Measurements from ENCODE around the gene CALML4. TPM values are rescaled to one million over a fixed set of nuclear protein-coding genes. Genes with fewer than 3 reads are reported as not detected.

Gene CALML4
- total and polyA plus RNA-seq, 2 experiments from 2014 or later: 49.6 to 79.8 TPM

DNA sequence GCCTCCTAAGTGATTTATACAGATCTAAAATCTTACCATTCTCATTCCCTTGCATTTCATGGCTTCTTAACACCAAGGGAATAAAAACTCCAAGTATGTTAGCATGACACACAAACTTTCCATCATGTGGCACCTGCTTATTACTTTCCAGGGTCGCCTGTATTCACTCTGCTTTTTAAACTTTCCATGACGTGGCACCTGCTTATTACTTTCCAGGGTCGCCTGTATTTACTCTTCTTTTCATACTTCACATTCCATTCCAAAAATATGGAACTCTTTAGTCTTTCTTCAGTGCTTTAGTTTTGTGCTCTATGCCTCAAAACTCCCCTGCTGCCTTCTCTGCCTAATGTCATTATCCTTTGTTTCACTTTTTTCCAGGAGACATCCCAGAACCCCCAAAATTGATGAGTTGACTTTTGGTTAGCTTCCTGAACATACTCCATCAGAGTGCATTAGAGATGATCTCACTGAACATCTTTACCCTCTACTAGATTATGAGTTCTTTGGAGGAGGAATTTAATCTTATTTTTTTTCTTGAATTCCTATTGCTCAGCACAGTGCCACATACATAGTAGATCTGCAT is 47.0 kb downstream of the CALML4 start:
- Histone ChIP-seq H3K27me3 (no peaks in the 10 kb centered on the region), H3K4me3 (no peak overlapping the region), H3K9me3 (ENCODE audit: low read depth) (no peaks in the 10 kb centered on the region), H3K4me1 (ENCODE audit: insufficient read depth) (peaks cover 9% of the 10 kb centered on the region), H4K20me1 (ENCODE audit: insufficient read depth, poor library complexity, severe bottlenecking) (no peaks in the 10 kb centered on the region), H3K27ac (peak overlapping the region; percentile 77), H3K4me2 (no peak overlapping the region), H3K36me3 (replicated peaks; ENCODE audit: insufficient read depth, low read depth) (peaks cover 4% of the 10 kb centered on the region), H3K9me2 (replicated peaks; ENCODE audit: insufficient read depth) (no peaks in the 10 kb centered on the region), H2AFZ (no peak overlapping the region), H3K79me2 (peaks cover 25% of the 10 kb centered on the region)
- DNase-seq (ENCODE audit: low spot score): peak; percentile 24
- 53% methylated on average over 3 of the region's 3 CpGs for WGBS (ENCODE audit: low lambda C conversion rate, missing lambda C conversion rate)
- TF ChIP-seq EZH2 (IDR thresholded peaks at IDR 0.05; ENCODE audit: borderline replicate concordance): no peak
- TF ChIP-seq, protein P1, sequence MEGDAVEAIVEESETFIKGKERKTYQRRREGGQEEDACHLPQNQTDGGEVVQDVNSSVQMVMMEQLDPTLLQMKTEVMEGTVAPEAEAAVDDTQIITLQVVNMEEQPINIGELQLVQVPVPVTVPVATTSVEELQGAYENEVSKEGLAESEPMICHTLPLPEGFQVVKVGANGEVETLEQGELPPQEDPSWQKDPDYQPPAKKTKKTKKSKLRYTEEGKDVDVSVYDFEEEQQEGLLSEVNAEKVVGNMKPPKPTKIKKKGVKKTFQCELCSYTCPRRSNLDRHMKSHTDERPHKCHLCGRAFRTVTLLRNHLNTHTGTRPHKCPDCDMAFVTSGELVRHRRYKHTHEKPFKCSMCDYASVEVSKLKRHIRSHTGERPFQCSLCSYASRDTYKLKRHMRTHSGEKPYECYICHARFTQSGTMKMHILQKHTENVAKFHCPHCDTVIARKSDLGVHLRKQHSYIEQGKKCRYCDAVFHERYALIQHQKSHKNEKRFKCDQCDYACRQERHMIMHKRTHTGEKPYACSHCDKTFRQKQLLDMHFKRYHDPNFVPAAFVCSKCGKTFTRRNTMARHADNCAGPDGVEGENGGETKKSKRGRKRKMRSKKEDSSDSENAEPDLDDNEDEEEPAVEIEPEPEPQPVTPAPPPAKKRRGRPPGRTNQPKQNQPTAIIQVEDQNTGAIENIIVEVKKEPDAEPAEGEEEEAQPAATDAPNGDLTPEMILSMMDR (IDR thresholded peaks at IDR 0.05; ENCODE audit: poor library complexity): no peak
- TF ChIP-seq EZH2phosphoT487 (IDR thresholded peaks at IDR 0.05; ENCODE audit: low read depth, severe bottlenecking, unreplicated experiment): no peak

GRCh38 chr15:68157074-68157473 is 48.1 kb downstream of the CALML4 start:
- H3K9me2 ChIP-seq (replicated peaks; ENCODE audit: insufficient read depth): no peaks in the 10 kb centered on the region
- no peaks in the 10 kb centered on the region for H3K9me3 ChIP-seq (ENCODE audit: low read depth)
- H2AFZ ChIP-seq: no peak overlapping the region
- peaks cover 30% of the 10 kb centered on the region for H3K79me2 ChIP-seq
- peaks cover 4% of the 10 kb centered on the region for H3K36me3 ChIP-seq (replicated peaks; ENCODE audit: insufficient read depth, low read depth)
- 0% methylated on average over 1 of the region's 1 CpG for WGBS (ENCODE audit: low lambda C conversion rate, missing lambda C conversion rate)
- TF ChIP-seq EZH2phosphoT487 (IDR thresholded peaks at IDR 0.05; ENCODE audit: low read depth, severe bottlenecking, unreplicated experiment): no peak
- no peak for TF ChIP-seq EZH2 (IDR thresholded peaks at IDR 0.05; ENCODE audit: borderline replicate concordance)
- TF ChIP-seq, protein P1 (IDR thresholded peaks at IDR 0.05; ENCODE audit: poor library complexity): no peak
- H3K4me3 ChIP-seq: no peak overlapping the region
- DNase-seq (ENCODE audit: low spot score): no peak
- H3K4me1 ChIP-seq (ENCODE audit: insufficient read depth): peaks cover 9% of the 10 kb centered on the region
- peak overlapping the region; percentile 77 for H3K27ac ChIP-seq
- no peak overlapping the region for H3K4me2 ChIP-seq
- no peaks in the 10 kb centered on the region for H4K20me1 ChIP-seq (ENCODE audit: insufficient read depth, poor library complexity, severe bottlenecking)
- no peaks in the 10 kb centered on the region for H3K27me3 ChIP-seq

- DNase-seq (ENCODE audit: low spot score): peak; percentile 76
- no peak overlapping the region for H3K27ac ChIP-seq
- peaks cover 9% of the 10 kb centered on the region for H3K4me1 ChIP-seq (ENCODE audit: insufficient read depth)
- WGBS (ENCODE audit: low lambda C conversion rate, missing lambda C conversion rate): 47% methylated on average over 4 of the region's 4 CpGs
- no peaks in the 10 kb centered on the region for H4K20me1 ChIP-seq (ENCODE audit: insufficient read depth, poor library complexity, severe bottlenecking)
- no peaks in the 10 kb centered on the region for H3K9me3 ChIP-seq (ENCODE audit: low read depth)
- no peaks in the 10 kb centered on the region for H3K27me3 ChIP-seq
- H3K9me2 ChIP-seq (replicated peaks; ENCODE audit: insufficient read depth): no peaks in the 10 kb centered on the region
- H3K36me3 ChIP-seq (replicated peaks; ENCODE audit: insufficient read depth, low read depth): no peaks in the 10 kb centered on the region
- H3K4me2 ChIP-seq: no peak overlapping the region
- H2AFZ ChIP-seq: no peak overlapping the region
- H3K79me2 ChIP-seq: peaks cover 33% of the 10 kb centered on the region
- no peak overlapping the region for H3K4me3 ChIP-seq
- no peak for TF ChIP-seq EZH2phosphoT487 (IDR thresholded peaks at IDR 0.05; ENCODE audit: low read depth, severe bottlenecking, unreplicated experiment)
- TF ChIP-seq, protein P1 (IDR thresholded peaks at IDR 0.05; ENCODE audit: poor library complexity): peak; percentile 91
Observed at GRCh38 chr15:68154923-68155559, 50.1 kb downstream of the CALML4 start.
